ENCODE measurements around the gene ZNF367.
"Not testable (repeated sequence)": the region's sequence is repeated elsewhere in the genome, so short reads cannot be mapped to it uniquely, and the experiment has no call there.

ZNF367 gene

DNA sequence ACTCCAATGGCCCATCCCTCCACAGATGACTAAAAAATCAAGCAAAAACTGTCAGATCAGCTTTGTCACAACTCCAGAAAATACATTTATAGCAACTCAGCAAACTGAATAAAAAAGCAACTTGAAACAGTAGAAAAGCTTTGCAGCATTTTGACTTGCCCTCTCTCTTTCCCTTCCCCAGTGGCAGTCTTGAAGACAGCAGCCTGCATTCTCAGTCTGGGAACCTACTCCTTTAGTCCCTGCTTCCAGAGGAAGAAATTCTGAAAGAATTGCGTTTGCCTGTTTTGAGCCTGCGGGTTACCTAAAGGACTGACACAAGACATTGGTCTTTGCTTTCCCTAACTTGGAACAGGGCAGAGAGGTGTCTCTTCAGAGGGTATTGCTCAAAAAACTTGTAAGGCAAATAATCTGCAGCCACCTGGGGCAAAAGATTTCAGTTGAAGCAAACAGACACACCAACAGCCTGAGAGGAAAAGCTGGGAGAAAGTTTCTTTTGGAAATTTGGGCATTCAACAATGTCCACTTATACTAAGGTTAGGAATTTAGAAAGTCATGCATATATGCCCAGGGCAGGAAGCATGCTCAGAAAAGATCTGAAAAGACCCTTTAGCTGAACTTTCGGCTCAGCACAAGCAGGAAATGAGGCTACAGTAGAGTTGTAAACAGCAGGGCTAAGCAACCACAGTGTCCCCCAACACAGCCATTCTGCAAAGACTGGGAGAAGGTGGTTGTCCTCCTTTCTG is 19.4 kb downstream of the ZNF367 start:
- no peak for DNase-seq

DNA sequence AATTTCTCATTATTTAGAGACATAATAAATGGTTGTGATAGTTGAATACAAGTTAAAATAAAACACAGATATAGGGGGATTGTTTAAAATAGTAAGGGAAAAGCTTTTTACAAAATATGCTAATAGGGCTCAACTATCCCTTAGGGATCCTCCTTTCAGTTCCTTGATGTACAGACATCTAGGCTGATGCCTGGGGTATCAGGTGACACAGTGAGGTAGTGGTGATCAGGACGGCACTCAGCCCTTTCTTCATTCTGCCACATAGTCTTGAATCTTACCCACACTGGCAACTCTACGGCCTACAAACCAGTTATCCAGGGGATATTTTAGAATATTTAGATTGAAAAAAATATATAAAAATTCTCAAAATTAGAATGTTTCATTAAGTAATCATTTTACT is 22.2 kb downstream of the ZNF367 start:
- DNase-seq: no peak

DNA sequence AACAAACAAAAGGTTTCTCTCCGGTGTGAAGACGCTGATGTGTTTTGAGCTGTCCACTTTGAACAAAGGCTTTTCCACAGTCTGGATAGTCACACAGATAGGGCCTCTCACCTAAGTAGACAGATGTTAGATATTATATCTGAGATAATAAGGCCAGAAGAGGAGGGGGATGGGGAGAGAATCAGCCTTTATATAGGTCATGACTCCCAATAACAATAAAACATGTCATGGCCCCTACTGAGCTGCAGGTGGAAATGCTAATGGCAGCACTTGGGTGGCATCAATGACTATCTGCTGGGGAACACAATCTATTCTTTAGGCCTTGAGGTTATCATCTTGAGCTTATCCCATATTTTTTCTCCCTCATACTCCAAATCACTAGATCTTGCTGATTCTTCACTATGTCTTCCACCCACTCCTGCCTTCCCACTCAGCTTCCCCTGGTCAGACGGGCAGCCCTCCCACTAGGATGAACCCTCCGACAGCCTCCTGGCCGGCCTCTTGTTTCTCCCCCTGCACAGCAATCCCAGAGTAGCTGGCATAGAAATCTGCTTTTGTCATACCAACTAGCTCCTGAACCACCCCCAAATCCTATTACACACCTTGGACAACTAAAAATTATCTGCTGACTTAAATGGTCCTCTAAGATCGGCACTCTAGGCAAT is 23.2 kb downstream of the ZNF367 start:
- no peak for DNase-seq

DNA sequence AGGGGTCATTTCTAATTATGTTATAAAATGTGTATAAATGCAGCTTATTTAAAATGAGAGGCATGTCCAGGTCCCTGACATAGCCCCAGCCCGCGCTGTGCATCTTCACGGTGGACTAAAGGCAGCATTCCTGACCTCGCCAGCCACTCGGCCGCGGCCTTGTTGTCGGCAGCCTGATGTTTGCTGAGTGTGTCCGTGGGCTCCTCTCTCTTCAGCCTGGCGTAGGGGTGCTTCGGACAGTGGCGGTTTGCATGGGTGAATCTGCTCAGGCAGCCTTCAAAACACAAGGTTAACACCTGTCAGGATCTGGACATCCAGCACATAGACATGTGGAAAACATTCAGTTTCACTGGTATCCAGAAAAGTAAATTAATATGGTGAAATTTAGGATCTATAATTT is 25.9 kb downstream of the ZNF367 start:
- DNase-seq: no peak

DNA sequence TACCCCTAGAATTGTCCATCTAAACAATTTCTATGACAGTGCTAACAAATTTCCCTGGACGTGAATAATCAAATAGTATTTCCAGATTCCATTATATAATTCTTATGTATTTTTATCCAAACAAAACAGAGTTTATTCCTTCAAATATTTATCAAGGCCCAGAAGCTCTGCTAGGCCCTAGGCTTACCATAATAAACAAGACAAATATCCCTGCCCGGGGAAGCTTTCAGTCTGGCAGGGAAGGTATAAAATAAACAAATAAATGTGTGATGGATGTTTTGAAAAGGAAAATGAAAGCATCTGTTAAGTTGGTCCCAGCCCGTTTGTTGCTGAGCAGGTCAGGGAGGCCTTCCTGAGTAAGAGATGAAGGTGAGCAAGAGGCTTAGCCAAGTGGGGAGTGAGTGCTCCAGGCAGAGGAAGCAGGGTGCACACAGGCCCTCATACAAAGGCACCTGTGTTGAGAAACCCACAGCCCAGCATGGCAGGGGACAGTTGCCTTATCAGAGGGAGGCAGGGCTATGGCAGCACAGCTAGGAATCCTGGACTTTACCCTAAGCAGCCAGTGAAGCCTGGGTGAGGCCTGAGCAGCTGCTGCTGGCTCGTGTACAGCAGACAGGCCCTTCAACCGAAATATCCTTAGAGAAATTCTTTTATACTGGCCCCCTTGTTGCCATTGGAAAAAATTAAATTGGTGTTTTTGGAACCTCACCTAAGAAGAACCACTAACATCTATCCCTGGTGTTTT is 27.0 kb downstream of the ZNF367 start:
- DNase-seq: no peak

DNA sequence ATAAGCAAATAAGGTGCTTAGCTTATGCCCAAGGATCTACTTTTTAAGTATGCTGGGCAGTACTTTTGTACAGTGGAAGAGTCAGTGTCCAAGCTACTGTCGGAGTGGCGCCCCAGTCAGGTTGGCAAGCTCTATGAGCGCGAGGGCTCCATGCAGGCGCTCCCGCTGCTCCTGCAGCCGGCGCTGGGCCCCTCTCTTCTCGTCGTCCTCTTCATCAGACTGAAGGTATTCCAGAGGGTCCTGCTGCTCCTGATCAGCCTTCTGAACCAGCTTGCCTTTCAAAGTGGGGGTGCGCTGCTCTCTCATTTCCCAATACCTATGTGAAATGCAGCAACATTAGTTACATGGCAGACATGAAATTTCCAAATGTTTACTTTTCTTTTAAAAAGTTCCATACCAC is 30.0 kb downstream of the ZNF367 start:
- no peak for DNase-seq

DNA sequence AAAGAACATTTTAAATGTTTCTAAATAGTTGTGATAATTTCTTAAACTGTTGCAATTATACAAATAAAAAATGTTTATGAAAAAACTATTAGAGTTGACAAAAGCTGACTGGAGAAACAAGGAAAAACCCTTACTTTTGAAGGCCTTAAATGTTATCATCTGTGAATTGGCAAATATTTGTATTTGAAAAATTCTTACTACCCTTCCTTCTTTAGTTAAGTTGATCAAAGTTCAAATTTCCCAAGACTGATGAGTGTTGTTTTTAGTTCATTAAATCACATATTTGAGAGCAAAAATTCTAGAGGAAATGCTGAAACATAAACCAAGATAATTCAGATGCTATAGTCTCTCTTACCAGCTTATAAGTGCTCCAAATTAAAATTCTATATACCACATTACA is 32.0 kb downstream of the ZNF367 start:
- DNase-seq: no peak

DNA sequence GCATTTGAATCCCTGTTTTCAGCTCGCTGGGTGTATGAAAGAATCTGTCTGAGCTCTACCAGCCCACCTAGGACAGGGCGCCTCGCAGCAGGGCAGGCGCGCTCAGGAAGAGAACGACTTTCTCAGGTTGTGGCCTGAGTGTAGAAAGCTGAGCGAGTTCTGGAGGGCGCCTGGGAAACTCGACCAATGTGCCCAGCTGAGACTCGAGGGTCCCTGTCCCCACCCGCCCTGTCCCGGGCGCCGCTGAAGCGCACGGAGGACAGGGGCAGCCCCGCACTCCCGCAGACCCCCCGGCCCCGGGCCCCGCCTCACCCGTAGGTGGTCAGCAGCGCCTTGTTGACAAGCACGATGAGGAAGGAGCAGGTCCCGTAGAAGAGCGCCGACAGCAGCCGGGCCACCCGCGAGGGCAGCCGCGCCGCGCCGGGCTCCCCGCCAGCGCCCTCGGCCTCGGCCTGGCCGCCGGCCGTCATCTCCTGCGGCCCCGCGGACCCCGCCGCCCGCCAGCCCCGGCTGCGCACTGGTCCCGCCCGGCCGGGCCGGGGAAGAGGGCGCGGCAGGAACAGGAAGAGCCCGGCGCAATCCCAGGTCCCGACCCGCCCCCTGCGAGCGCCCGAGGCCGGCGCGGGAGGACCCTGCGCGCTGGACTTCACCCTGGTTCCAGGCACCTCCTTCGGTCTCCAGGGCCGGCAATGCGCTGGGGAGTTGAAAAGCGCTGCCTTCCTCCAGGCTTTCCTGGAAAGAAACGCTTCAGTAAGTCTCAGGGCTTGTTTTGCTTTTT is 34.8 kb downstream of the ZNF367 start, which contains the start of gene SLC35D2:
SLC35D2 (minus strand) TSS at position 547 of the 778 bp plus-strand sequence; CDS start at position 470, 77 bp downstream.
- DNase-seq: no peak

DNA sequence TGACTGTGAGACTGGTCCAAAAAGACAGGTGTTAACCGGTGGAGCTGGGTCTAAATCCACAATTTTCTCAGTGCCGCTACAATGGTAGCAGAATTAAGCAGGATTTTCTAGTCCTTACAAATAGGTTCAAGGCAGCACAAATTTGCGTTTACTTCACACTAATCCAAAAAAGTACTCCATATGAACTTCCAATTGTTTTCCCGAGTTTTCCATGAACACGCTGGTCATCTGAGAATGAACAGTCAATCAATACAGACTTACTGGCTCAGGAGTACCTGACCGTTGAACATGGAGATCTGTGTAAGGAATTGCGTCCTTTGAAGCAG is 35.4 kb downstream of the ZNF367 start:
- no peak for DNase-seq

DNA sequence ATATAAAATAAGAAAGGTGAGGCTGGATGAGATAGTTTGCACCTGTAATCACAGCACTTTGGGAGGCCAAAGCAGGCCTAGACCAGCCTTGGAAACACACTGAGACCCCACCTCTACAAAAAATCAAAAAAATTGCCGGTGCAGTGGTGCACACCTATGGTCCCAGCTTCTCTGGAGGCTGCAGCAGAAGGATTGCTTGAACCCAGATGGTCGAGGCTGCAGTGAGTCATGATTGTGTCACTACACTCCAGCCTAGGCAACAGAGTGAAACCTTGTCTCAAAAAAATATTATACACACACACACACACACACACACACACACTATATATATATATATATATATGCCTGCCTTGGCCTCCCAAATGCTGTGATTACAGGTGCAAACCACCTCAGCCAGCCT is 36.0 kb downstream of the ZNF367 start:
- DNase-seq: no peak

DNA sequence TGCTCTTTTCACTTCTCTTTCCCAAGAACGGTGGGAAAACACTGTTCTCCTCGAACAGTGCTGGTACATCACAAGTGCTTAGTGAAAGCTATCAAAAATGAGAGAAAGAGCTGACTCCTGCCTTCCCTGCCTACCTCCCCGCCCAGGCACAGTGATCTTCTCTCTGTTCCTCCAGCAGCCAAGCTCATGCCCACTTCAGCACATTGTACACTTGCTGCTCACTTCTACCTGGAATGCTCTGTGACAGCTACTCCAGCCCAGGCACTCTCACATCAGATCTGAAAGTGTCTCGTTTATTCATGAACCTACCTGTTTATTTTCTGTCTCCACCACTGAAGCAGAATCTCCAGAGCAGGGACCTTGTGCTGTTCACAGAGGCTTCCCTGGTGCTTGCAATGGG is 36.5 kb downstream of the ZNF367 start:
- no peak for DNase-seq

DNA sequence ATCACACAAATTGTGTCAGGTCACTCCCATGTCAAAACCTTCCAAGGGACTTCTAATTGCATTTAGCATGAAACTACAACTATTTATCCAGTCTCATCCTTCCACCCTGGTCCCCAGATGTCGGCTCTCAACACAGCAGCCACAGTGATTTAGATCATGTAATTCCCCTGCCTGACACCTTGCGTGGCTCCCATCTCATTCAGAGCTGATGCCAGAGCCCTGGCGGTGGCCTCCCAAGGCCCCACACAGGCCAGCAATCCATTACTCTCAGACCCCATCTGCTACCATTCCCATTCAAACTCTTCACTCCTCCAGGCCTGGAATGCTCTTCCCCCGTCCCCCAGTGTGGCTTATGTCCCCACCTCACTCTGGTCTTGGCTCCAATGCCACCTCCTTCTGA is 37.0 kb downstream of the ZNF367 start:
- DNase-seq: no peak

DNA sequence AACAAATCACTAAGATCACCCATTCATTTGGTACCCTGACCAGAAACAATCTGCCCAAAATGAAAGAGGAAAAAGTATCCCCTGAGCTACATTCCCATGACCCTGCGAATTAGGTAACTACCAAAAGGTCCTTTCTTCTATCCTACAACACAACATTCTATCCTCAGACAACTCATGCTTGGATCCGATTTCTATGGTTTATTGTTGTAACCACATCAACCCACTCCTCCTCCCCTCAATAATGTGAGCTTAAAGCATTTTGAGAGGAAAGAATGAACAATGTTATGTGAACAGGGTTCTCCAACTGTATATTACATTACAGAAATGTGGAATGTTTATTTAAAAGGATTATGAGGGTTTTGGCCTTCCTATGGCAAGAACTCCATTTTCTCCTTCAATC is 38.7 kb downstream of the ZNF367 start:
- DNase-seq: no peak

DNA sequence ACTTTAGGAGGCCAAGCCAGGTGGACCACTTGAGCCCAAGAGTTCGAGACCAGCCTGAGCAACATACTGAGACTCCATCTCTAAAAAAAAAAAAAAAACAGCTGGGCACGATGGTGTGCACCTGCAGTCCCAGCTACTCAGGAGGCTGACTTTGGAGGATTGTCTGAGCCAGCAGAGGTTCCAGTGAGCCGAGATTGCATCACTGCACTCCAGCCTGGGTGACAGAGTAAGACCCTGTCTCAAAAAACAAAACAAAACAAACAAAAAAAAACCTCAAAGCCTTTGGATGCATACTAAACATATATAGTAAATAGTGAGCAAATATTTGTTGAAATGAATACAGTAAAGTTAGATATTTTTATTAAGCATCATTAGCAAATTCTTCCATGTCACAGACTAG is 40.0 kb downstream of the ZNF367 start:
- no peak for DNase-seq

DNA sequence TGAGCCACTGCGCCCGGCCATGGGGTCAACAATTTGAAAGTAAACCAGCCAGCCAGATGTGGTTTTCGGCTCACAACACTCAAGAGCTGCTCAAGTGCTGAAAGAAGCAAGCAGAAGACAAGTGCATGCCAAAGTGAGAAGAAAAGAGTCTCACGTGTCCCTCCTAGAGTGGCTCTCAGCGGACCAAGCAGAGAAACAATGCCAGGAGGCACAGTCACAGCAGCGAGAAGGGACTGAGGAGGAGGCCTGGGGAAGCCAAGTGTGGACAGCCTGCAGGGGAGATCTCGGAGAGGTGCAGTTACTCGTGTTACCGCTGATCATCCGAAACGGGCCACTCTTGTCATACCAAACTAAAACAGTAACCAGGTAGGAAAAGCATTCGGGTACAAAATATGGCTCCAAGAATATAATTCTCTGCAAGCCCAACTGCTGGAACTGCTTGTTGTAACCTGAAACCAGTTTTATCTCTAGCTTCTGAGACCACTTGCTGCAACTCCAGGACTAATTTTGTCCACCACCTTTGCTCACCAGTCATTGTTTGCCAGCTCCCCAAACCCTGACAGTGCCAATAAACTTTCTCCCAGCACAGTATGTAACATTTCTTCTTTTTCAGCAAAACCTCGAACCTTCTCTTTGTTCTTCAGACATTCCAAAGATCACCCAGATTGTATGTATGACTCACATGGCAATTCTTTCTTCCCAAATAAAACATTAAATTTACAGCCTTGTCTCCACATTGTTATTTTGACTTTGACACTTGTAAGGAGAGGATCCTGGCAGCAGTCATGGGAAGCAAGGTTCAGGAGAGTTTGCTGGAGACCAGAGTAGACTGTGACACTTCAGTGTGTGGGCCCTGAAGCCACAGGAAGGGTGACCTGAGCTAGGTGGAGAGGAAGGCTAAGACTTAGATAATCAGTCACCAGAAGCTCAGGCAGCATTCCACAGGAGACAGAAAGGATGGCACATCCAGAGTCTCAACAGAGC is 41.0 kb downstream of the ZNF367 start:
- no peak for DNase-seq

DNA sequence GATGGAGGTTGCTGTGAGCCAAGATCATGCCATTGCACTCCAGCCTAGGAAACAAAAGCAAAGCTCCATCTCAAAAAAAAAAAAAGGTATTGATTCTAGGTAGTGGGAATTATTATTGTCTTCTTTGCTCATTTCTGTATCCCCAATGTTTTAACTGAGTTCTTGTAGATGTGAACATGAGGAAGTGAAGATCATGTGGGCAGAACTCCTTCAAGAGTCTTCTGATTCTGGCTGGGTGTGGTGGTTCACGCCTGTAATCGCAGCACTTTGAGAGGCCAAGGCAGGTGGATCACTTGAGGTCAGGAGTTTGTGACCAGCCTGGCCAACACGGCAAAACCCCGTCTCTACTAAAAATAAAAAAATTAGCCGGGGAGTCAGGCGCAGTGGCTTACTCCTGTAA is 42.7 kb downstream of the ZNF367 start:
- not testable (repeated sequence) for DNase-seq

DNA sequence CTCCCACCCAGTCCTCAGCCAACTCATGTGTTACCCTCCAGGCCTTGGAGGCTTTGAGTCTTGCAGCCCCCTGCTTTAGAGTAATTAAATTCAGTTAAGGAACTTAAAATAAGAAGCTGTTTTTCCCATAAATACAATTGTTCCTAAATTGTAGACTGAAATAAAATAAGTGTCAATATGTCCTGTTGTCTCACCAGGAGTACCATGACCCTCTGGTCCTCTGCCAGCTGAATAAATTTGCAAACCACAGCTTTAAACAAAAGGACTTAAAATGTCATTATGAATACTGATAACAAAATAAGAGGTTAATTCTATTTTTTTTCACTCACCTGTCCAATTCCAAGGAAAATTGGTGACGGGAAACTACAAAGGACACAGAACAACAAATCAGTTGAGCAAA is 50.2 kb downstream of the ZNF367 start:
- no peak for DNase-seq

DNA sequence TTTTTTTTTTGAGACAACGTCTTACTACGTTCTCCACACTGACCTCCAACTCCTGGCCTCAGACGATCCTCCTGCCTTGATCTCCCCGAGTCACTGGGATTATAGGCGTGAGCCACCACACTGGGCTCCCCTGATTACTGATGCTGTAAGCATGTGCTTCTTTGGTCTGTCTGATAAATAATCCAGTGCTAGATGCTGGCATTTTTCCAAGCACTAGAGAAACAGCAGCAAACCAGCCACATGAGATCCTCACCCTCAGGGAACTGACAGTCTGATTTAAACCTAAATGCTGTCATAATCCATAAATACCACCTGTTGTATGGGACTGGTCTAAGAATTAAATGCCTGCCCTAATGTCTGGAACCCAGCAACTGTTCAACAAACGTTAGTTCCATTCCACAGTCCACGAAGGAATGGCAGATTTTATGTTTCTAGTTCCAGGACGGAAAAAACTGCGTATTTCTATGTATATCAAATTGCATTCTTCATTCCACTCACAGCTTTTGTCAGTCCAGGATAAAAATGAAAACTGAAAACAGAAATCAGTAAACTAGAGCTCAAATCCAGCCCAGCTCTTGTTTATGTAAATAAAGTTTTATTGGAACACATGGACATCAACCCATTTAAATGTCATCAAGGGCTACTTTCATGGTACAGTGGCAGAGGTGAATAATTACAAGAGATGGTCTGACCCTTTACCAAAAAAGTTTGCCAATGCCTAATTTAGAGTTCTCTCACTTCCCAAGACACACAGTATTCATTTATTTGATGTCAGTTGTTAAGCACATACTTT is 54.8 kb downstream of the ZNF367 start:
- no peak for DNase-seq

DNA sequence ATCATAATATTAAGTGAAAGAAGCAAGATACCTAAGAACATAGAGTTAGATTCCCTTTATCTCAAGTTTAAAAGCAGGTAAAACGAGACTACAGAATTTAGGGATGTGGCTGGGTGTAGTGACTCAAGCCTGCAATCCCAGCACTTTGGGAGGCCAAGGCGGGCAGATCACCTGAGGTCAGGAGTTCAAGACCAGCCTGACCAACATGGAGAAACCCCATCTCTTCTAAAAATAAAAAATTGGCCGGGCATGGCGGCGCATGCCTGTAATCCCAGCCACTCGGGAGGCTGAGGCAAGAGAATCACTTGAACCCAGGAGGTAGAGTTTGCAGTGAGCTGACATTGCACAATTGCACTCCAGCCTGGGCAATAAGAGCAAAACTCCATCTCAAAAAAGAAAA is 56.1 kb downstream of the ZNF367 start:
- DNase-seq: not testable (repeated sequence)

DNA sequence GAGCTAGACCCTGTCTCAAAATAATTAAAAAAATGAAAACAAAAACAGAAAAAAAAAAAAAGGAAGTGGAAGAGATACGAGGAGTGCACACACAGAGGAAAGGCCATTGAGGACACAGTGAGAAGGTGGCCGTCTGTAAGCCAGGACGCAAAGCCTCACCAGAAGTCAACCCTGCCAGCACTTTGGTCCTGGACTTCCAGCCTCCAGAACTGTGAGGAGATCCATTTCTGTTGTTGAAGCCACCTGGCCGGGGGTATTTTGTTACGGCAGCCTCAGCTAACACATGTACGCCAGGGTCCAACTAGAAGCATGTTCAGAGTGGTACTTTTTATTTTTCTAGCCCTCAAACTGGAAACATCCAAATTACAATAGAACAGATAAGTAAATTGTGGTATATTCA is 56.5 kb downstream of the ZNF367 start:
- DNase-seq: no peak

DNA sequence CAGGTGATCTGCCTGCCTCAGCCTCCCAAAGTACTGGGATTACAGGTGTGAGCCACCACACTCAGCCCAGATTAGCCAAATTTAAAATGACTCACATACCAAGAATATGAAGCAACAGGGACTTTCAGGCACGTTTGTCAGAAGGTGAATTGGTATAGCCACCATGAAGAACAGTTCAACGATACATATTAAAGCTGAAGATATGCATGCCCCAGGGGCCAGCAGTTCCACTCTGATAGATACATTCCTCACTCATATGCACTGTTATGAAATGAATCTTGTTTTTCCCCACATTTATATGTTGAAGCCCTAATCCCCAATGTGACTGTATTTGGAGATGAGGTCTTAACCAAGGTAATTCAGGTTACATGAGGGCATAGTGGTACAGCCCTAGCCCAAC is 57.2 kb downstream of the ZNF367 start:
- DNase-seq: no peak
